GM23248 (cell line): ENCODE measurements around the gene TTC3.

Source experiments
- EZH2 ChIP-seq: fragments of 200-600 bp; sonication (generic); IDR thresholded peaks from 2 replicates; pipeline ENCODE4 v1.6.1; 2018; ENCODE audit warnings: antibody characterized with exemption, mild to moderate bottlenecking; ENCODE audit not compliant: insufficient read depth, poor library complexity, severe bottlenecking
- EZH2phosphoT487 ChIP-seq: fragments of 200-600 bp; sonication (generic); IDR thresholded peaks from 2 replicates; pipeline ENCODE4 v1.6.1; 2018; ENCODE audit warnings: antibody characterized with exemption, moderate library complexity, mild to moderate bottlenecking, low read depth; ENCODE audit not compliant: insufficient read depth

- TF ChIP-seq EZH2 (no peak), EZH2phosphoT487 (no peak)
Observed at GRCh38 chr21:37088186-37088735, 15.2 kb downstream of the TTC3 start.
